DOHH2 (cell line): ENCODE results near the gene GFPT2.

ENCODE experiments used
- H3F3A ChIP-seq: fragments of 200-600 bp; sonication (generic), shearing (Covaris generic); 2 replicates; pipeline ENCODE4 v1.6.0; 2016; ENCODE audit warnings: antibody characterized with exemption, mild to moderate bottlenecking; ENCODE audit not compliant: control insufficient read depth, insufficient read depth
- H3K27ac ChIP-seq: fragments of 200-600 bp; sonication (generic); 2 replicates; pipeline ENCODE4 v1.5.1; 2014; ENCODE audit warnings: low read depth, mild to moderate bottlenecking, low read length, moderate library complexity
- H3K27me3 ChIP-seq: fragments of 200-600 bp; sonication (generic); 2 replicates; pipeline ENCODE4 v1.6.1; 2014; ENCODE audit warnings: mild to moderate bottlenecking, low read length, mixed read lengths; ENCODE audit not compliant: control insufficient read depth
- H3K36me3 ChIP-seq: fragments of 200-600 bp; sonication (generic); 2 replicates; pipeline ENCODE4 v1.6.1; 2014; ENCODE audit warnings: mild to moderate bottlenecking, low read length, moderate library complexity, mixed read lengths; ENCODE audit not compliant: control insufficient read depth
- H3K4me1 ChIP-seq: fragments of 200-600 bp; sonication (generic); 2 replicates; pipeline ENCODE4 v1.6.1; 2014; ENCODE audit warnings: mild to moderate bottlenecking, low read length, mixed read lengths; ENCODE audit not compliant: control insufficient read depth
- H3K4me2 ChIP-seq: fragments of 200-600 bp; sonication (generic); 2 replicates; pipeline ENCODE4 v1.6.0; 2014; ENCODE audit warnings: mild to moderate bottlenecking, low read length, moderate library complexity
- H3K4me3 ChIP-seq: fragments of 200-600 bp; sonication (generic); 2 replicates; pipeline ENCODE4 v1.5.1; 2014; ENCODE audit warnings: mild to moderate bottlenecking, low read length, mixed read lengths
- H3K79me2 ChIP-seq: fragments of 200-600 bp; sonication (generic); 2 replicates; pipeline ENCODE4 v1.6.1; 2014; ENCODE audit warnings: mild to moderate bottlenecking, low read length, mixed read lengths; ENCODE audit not compliant: control insufficient read depth
- H3K9me2 ChIP-seq: fragments of 200-600 bp; sonication (generic); replicated peaks from 2 replicates; pipeline ENCODE4 v1.6.1; 2014; ENCODE audit warnings: mild to moderate bottlenecking, low read length, mixed read lengths; ENCODE audit not compliant: control insufficient read depth
- H3K9me3 ChIP-seq: fragments of 200-600 bp; sonication (generic); 2 replicates; pipeline ENCODE4 v1.6.1; 2014; ENCODE audit warnings: antibody characterized with exemption, low read length, mixed read lengths; ENCODE audit not compliant: control insufficient read depth, insufficient read depth
- H4K20me1 ChIP-seq: fragments of 200-600 bp; sonication (generic); 2 replicates; pipeline ENCODE4 v1.6.0; 2014; ENCODE audit warnings: low read depth, mild to moderate bottlenecking, antibody characterized with exemption, low read length, moderate library complexity; ENCODE audit not compliant: control insufficient read depth, insufficient read depth
- CTCF ChIP-seq: fragments of 200-600 bp; sonication (generic); IDR thresholded peaks from one replicate; pipeline ENCODE4 v1.5.1; 2014; ENCODE audit warnings: antibody characterized with exemption, mild to moderate bottlenecking, low read depth, low read length; ENCODE audit not compliant: poor library complexity, severe bottlenecking
- EZH2phosphoT487 ChIP-seq: fragments of 200-600 bp; sonication (generic); IDR thresholded peaks from 2 replicates; pipeline ENCODE4 v1.6.1; 2017; ENCODE audit warnings: borderline replicate concordance, mild to moderate bottlenecking, antibody characterized with exemption, low read length, moderate library complexity, mixed read lengths

Gene GFPT2

GRCh38 chr5:180382926-180383325 is 29.8 kb upstream of the GFPT2 start:
- no peaks in the 10 kb centered on the region for H3K9me2 ChIP-seq
- no peaks in the 10 kb centered on the region for H3K27me3 ChIP-seq
- no peaks in the 10 kb centered on the region for H3K4me1 ChIP-seq
- H3K4me2 ChIP-seq = no peak overlapping the region
- H3K79me2 ChIP-seq = no peaks in the 10 kb centered on the region
- no peak overlapping the region for H3K27ac ChIP-seq
- TF ChIP-seq EZH2phosphoT487 = no peak
- no peak for TF ChIP-seq CTCF
- no peak overlapping the region for H3K4me3 ChIP-seq
- no peaks in the 10 kb centered on the region for H3K36me3 ChIP-seq
- no peaks in the 10 kb centered on the region for H4K20me1 ChIP-seq
- no peaks in the 10 kb centered on the region for H3K9me3 ChIP-seq
- no peaks in the 10 kb centered on the region for H3F3A ChIP-seq

GRCh38 chr5:180381851-180382480 is 28.8 kb upstream of the GFPT2 start:
- no peaks in the 10 kb centered on the region for H4K20me1 ChIP-seq
- H3K9me2 ChIP-seq = no peaks in the 10 kb centered on the region
- H3K36me3 ChIP-seq = no peaks in the 10 kb centered on the region
- H3K4me1 ChIP-seq = no peaks in the 10 kb centered on the region
- no peaks in the 10 kb centered on the region for H3K79me2 ChIP-seq
- H3K4me2 ChIP-seq = no peak overlapping the region
- no peaks in the 10 kb centered on the region for H3F3A ChIP-seq
- H3K9me3 ChIP-seq = no peaks in the 10 kb centered on the region
- H3K27ac ChIP-seq = no peak overlapping the region
- H3K4me3 ChIP-seq = no peak overlapping the region
- H3K27me3 ChIP-seq = no peaks in the 10 kb centered on the region
- no peak for TF ChIP-seq EZH2phosphoT487
- no peak for TF ChIP-seq CTCF

GRCh38 chr5:180381428-180381827 is 28.3 kb upstream of the GFPT2 start:
- H3K4me2 ChIP-seq = no peak overlapping the region
- no peaks in the 10 kb centered on the region for H3K9me2 ChIP-seq
- no peak for TF ChIP-seq EZH2phosphoT487
- no peaks in the 10 kb centered on the region for H3F3A ChIP-seq
- no peaks in the 10 kb centered on the region for H4K20me1 ChIP-seq
- H3K4me1 ChIP-seq = no peaks in the 10 kb centered on the region
- no peak overlapping the region for H3K4me3 ChIP-seq
- H3K36me3 ChIP-seq = no peaks in the 10 kb centered on the region
- no peaks in the 10 kb centered on the region for H3K79me2 ChIP-seq
- no peak overlapping the region for H3K27ac ChIP-seq
- no peaks in the 10 kb centered on the region for H3K27me3 ChIP-seq
- H3K9me3 ChIP-seq = no peaks in the 10 kb centered on the region

GRCh38 chr5:180380856-180381255 is 27.7 kb upstream of the GFPT2 start:
- Histone ChIP-seq H3K4me2 (no peak overlapping the region), H3K9me2 (no peaks in the 10 kb centered on the region), H3F3A (no peaks in the 10 kb centered on the region), H3K79me2 (no peaks in the 10 kb centered on the region), H4K20me1 (no peaks in the 10 kb centered on the region), H3K4me1 (no peaks in the 10 kb centered on the region), H3K27me3 (no peaks in the 10 kb centered on the region), H3K4me3 (no peak overlapping the region), H3K27ac (no peak overlapping the region), H3K9me3 (no peaks in the 10 kb centered on the region), H3K36me3 (no peaks in the 10 kb centered on the region)
- TF ChIP-seq CTCF = no peak
- TF ChIP-seq EZH2phosphoT487 = no peak
